GM12878 (cell line): ENCODE measurements around the gene CDH8. TPM values are rescaled to one million over a fixed set of nuclear protein-coding genes. Genes with fewer than 3 reads are reported as not detected.

Source experiments
- ATAC-seq: fragments of 200-7000 bp; cut with Tn5 transposase; 3 replicates; pipeline ENCODE4 v1.9.1; 2020; ENCODE audit warnings: mild to moderate bottlenecking, moderate library complexity
- BruUV-seq: library from RNA; stranded (reverse); fragments of 400-500 nt; replicated peaks from 2 replicates; lab custom pipeline; 2021; lab: Mats Ljungman, UMichigan
- CTCF ChIA-PET: fragments of 300-600 bp; sonication (Branson Sonifier 250); formaldehyde crosslinking; extraction: SDS; loops from one replicate; lab custom pipeline; 2021; ENCODE audit warnings: inconsistent platforms; lab: Yijun Ruan, JAX
- POLR2A ChIA-PET: fragments of 350-600 bp; formaldehyde crosslinking; extraction: SDS; loops from one replicate; lab custom pipeline; 2021; ENCODE audit warnings: inconsistent platforms; lab: Charles Lee
- RAD21 ChIA-PET: fragments of 300-600 bp; sonication (Branson Sonifier 250); formaldehyde crosslinking; loops from one replicate; lab custom pipeline; 2023; ENCODE audit warnings: antibody characterized with exemption; ENCODE audit not compliant: unreplicated experiment; lab: Charles Lee
- SMC1A ChIA-PET: fragments of 300-600 bp; sonication (Branson Sonifier 250); formaldehyde crosslinking; loops from one replicate; lab custom pipeline; 2023; ENCODE audit not compliant: unreplicated experiment, uncharacterized antibody; lab: Charles Lee
- DNase-seq: peaks from one replicate; pipeline ENCODE4 v3.0.0-alpha.2; 2011; ENCODE audit warnings: low read depth, low spot score
- FAIRE-seq: peaks from 3 replicates; lab custom pipeline; 2011; peaks lifted over from hg19 to GRCh38; lab: Jason Lieb, UNC
- H2AFZ ChIP-seq: 2 replicates; pipeline ENCODE4 v1.6.0; 2011; ENCODE audit warnings: low read depth, low read length, control low read depth; ENCODE audit not compliant: control insufficient read depth
- H3K27ac ChIP-seq: 2 replicates; pipeline ENCODE4 v1.5.1; 2011; ENCODE audit warnings: control low read depth; ENCODE audit not compliant: control insufficient read depth, insufficient read depth
- H3K27me3 ChIP-seq, 2 experiments: replicated peaks in 1 of 2; 2 replicates each; pipeline versions ENCODE4 v1.6.0 to v1.6.1; 2011; ENCODE audit warnings: low read length in 1 of 2; ENCODE audit not compliant: control insufficient read depth in 2 of 2, insufficient read depth in 2 of 2
- H3K36me3 ChIP-seq, 2 experiments: 2 replicates each; pipeline ENCODE4 v1.5.1; 2011; ENCODE audit warnings: low read length in 1 of 2; ENCODE audit not compliant: control insufficient read depth in 2 of 2, insufficient read depth in 2 of 2
- H3K4me1 ChIP-seq: 2 replicates; pipeline ENCODE4 v1.6.1; 2011; ENCODE audit warnings: mild to moderate bottlenecking, low read length, moderate library complexity, mixed read lengths; ENCODE audit not compliant: control insufficient read depth, insufficient read depth
- H3K4me2 ChIP-seq: 2 replicates; pipeline ENCODE4 v1.6.0; 2011; ENCODE audit warnings: control low read depth; ENCODE audit not compliant: control insufficient read depth, insufficient read depth
- H3K4me3 ChIP-seq: fragments of 200-600 bp; sonication (generic); 2 replicates; pipeline ENCODE4 v1.5.1; 2016
- H3K79me2 ChIP-seq: 2 replicates; pipeline ENCODE4 v1.6.0; 2011; ENCODE audit warnings: low read length; ENCODE audit not compliant: control insufficient read depth, insufficient read depth
- H3K9ac ChIP-seq: 2 replicates; pipeline ENCODE4 v1.8.0; 2011; ENCODE audit warnings: low read length, control low read depth, mixed read lengths; ENCODE audit not compliant: control insufficient read depth, insufficient read depth
- H3K9me3 ChIP-seq: replicated peaks from 3 replicates; pipeline ENCODE4 v1.5.1; 2011; ENCODE audit warnings: mild to moderate bottlenecking, low read length; ENCODE audit not compliant: control insufficient read depth, insufficient read depth
- H4K20me1 ChIP-seq: 2 replicates; pipeline ENCODE4 v1.6.0; 2011; ENCODE audit not compliant: control insufficient read depth, insufficient read depth
- ASH2L ChIP-seq: fragments of 300-600, 200-600 bp; sonication (generic); IDR thresholded peaks from 2 replicates; pipeline ENCODE4 v1.6.1; 2017; ENCODE audit warnings: low read depth, mild to moderate bottlenecking, borderline replicate concordance
- BACH1 ChIP-seq: fragments of 450-650 bp; IDR thresholded peaks from 2 replicates; pipeline ENCODE4 v1.6.1; 2017; ENCODE audit warnings: mild to moderate bottlenecking, borderline replicate concordance
- FOS ChIP-seq: IDR thresholded peaks from 3 replicates; pipeline ENCODE4 v1.6.1; 2011; ENCODE audit warnings: borderline replicate concordance; ENCODE audit not compliant: insufficient read length; ENCODE audit errors: extremely low read depth
- IRF4 ChIP-seq: IDR thresholded peaks from 2 replicates; pipeline ENCODE4 v1.6.1; 2011; ENCODE audit warnings: low read depth, low read length
- MAX ChIP-seq: IDR thresholded peaks from 2 replicates; pipeline ENCODE4 v1.6.1; 2012; ENCODE audit warnings: low read depth, low read length, improper control_type of control experiment
- NFXL1 ChIP-seq: fragments of 450-650 bp; IDR thresholded peaks from 2 replicates; pipeline ENCODE4 v1.6.1; 2017; ENCODE audit warnings: antibody characterized with exemption, mild to moderate bottlenecking, borderline replicate concordance
- RB1 ChIP-seq: fragments of 450-650 bp; formaldehyde crosslinking; IDR thresholded peaks from 2 replicates; pipeline ENCODE4 v1.6.1; 2017; ENCODE audit warnings: mild to moderate bottlenecking, borderline replicate concordance
- RELA ChIP-seq: fragments of 450-650 bp; IDR thresholded peaks from 2 replicates; pipeline ENCODE4 v1.8.0; 2014; ENCODE audit warnings: borderline replicate concordance; ENCODE audit not compliant: partially characterized antibody
- REST ChIP-seq: IDR thresholded peaks from 2 replicates; pipeline ENCODE4 v1.6.1; 2012; ENCODE audit warnings: mild to moderate bottlenecking, low read depth, low read length
- SIN3A ChIP-seq: IDR thresholded peaks from 2 replicates; pipeline ENCODE4 v1.6.1; 2012; ENCODE audit warnings: low read depth, low read length, improper control_type of control experiment
- STAT3 ChIP-seq: IDR thresholded peaks from 2 replicates; pipeline ENCODE4 v1.6.1; 2011; ENCODE audit warnings: low read depth, low read length, improper control_type of control experiment
- ZNF274 ChIP-seq: IDR thresholded peaks from one replicate; pipeline ENCODE4 v1.8.0; 2011; ENCODE audit not compliant: insufficient read length, insufficient read depth
- WGBS: methylation state at CpG from one replicate; pipeline ENCODE4 v1.1.6; 2016; ENCODE audit warnings: low lambda C conversion rate; ENCODE audit not compliant: insufficient replicate concordance, insufficient coverage; ENCODE audit errors: missing lambda C conversion rate; 5-methylcytosine and 5-hydroxymethylcytosine counted together
- in situ Hi-C: fragments of 300-500 bp; cut with MboI; formaldehyde crosslinking; loops from 9 replicates; pipeline ENCODE4 v1.14.3; 2018; ENCODE audit warnings: mixed read lengths
- intact Hi-C: fragments of 100-400 bp; cut with micrococcal nuclease; formaldehyde crosslinking; loops from one replicate; pipeline ENCODE4 v1.14.2; 2022; ENCODE audit not compliant: unreplicated experiment
- polyA plus RNA-seq, 11 experiments: library from polyadenylated mRNA; depleted of rRNA in 4 of 11; unstranded in 6 of 11; stranded (reverse) in 5 of 11; fragments of >200 nt; fragmentation: Nextera tagmentation in 4 of 11; fragmentation: Illumina TruSeq in 1 of 11; extraction: Ambion mirVana in 4 of 11; extraction: Trizol in 1 of 11; gene quantifications; 1 replicate in 1 of 11; 2 replicates in 10 of 11; pipeline versions ENCODE4 v1.2.1 to v1.2.3, GENCODE V29; 2011 to 2016; ENCODE audit warnings: inconsistent platforms in 2 of 11, missing spikeins in 2 of 11, low read depth in 1 of 11
- total RNA-seq, 4 experiments: library from RNA; depleted of rRNA in 3 of 4; stranded (reverse); fragments of >200 nt in 3 of 4; fragmentation: Illumina TruSeq in 1 of 4; extraction: Trizol in 1 of 4; gene quantifications; 2 replicates each; pipeline versions ENCODE4 v1.2.1 to v1.2.3, GENCODE V29; 2013 to 2021

CDH8 gene
- total and polyA plus RNA-seq, 10 of the 15 experiments (the other 5 are each of a cell fraction or from before 2014, with no cell fraction given): 0.13 to 0.68 (median 0.25) TPM; not detected in 3

- no TSS peak for BruUV-seq
- ATAC-seq (no peak), DNase-seq (no peak), FAIRE-seq (no peak)
- Histone ChIP-seq H3K27ac (no peak overlapping the region), H3K27me3 (no peaks in the 10 kb centered on the region), H3K4me1 (no peaks in the 10 kb centered on the region), H3K9me3 (no peaks in the 10 kb centered on the region), H3K9ac (no peak overlapping the region), H2AFZ (no peak overlapping the region), H3K36me3 (no peaks in the 10 kb centered on the region), H3K4me3 (no peak overlapping the region), H3K79me2 (no peaks in the 10 kb centered on the region), H4K20me1 (no peaks in the 10 kb centered on the region), H3K4me2 (no peak overlapping the region)
- intact Hi-C loops: no loop called here
- in situ Hi-C loops: no loop called here
- ChIA-PET CTCF (no interaction called here), SMC1A (no interaction called here), RAD21 (no interaction called here), POLR2A (no interaction called here)
- no peak for TF ChIP-seq STAT3
- no peak for TF ChIP-seq MAX
- no peak for TF ChIP-seq NFXL1
- WGBS: 25% methylated on average over 3 of the region's 3 CpGs
Observed at GRCh38 chr16:61763013-61763412, 273.2 kb downstream of the CDH8 start.

GRCh38 chr16:61730997-61731396 lies 305.2 kb downstream of the CDH8 start:
- ChIA-PET SMC1A (no interaction called here), POLR2A (no interaction called here), RAD21 (no interaction called here), CTCF (no interaction called here)
- no peak overlapping the region for H3K4me3 ChIP-seq
- ATAC-seq (no peak), FAIRE-seq (no peak), DNase-seq (no peak)
- H3K27ac ChIP-seq: no peak overlapping the region
- no peaks in the 10 kb centered on the region for H3K9me3 ChIP-seq
- no peaks in the 10 kb centered on the region for H3K36me3 ChIP-seq
- BruUV-seq: no TSS peak
- WGBS: 100% methylated on average over 1 of the region's 1 CpG
- H3K27me3 ChIP-seq: no peaks in the 10 kb centered on the region
- H2AFZ ChIP-seq: no peak overlapping the region
- no peaks in the 10 kb centered on the region for H3K4me1 ChIP-seq
- no peak overlapping the region for H3K9ac ChIP-seq
- H4K20me1 ChIP-seq: no peaks in the 10 kb centered on the region
- no peaks in the 10 kb centered on the region for H3K79me2 ChIP-seq
- intact Hi-C loops (no loop called here), in situ Hi-C loops (no loop called here)
- no peak overlapping the region for H3K4me2 ChIP-seq
- TF ChIP-seq RB1 (no peak), REST (no peak), BACH1 (no peak), ZNF274 (no peak), ASH2L (no peak), SIN3A (no peak), RELA (no peak), IRF4 (no peak), FOS (no peak)
